ENCODE results near the gene SIRPB1. TPM values are rescaled to one million over a fixed set of nuclear protein-coding genes. Genes with fewer than 3 reads are reported as not detected.

Gene SIRPB1
- total RNA-seq, 2 donors from 2014 or later: 0.82 to 1.0 TPM

- no peak for DNase-seq
- Histone ChIP-seq H3K9ac (ENCODE audit: low read depth in 2 of 2, low read length in 2 of 2) (no peak overlapping the region), H3K27ac (no peak overlapping the region), H3K27me3 (no peaks in the 10 kb centered on the region), H3K36me3 (no peaks in the 10 kb centered on the region), H3K4me3 (no peak overlapping the region), H3K4me1 (no peaks in the 10 kb centered on the region), H3K9me3 (no peaks in the 10 kb centered on the region)
- no peak for TF ChIP-seq CTCF (IDR thresholded peaks at IDR 0.05)
- intact Hi-C loops (cut with DNase I): no loop called here
Observed at GRCh38 chr20:1656844-1657243, 37.0 kb upstream of the SIRPB1 start.

GRCh38 chr20:1654996-1655395 is 35.2 kb upstream of the SIRPB1 start:
- no peak for TF ChIP-seq CTCF (IDR thresholded peaks at IDR 0.05)

GRCh38 chr20:1652960-1653359 is 33.2 kb upstream of the SIRPB1 start:
- Histone ChIP-seq H3K4me1 (no peaks in the 10 kb centered on the region), H3K9ac (ENCODE audit: low read depth in 2 of 2, low read length in 2 of 2) (no peak overlapping the region), H3K27me3 (no peaks in the 10 kb centered on the region), H3K36me3 (no peaks in the 10 kb centered on the region), H3K27ac (no peak overlapping the region), H3K9me3 (no peaks in the 10 kb centered on the region), H3K4me3 (no peak overlapping the region)
- intact Hi-C loops (cut with DNase I): no loop called here
- TF ChIP-seq CTCF (IDR thresholded peaks at IDR 0.05): no peak
- DNase-seq: no peak

More at GRCh38 chr20:1654996-1655395, 35.2 kb upstream of the SIRPB1 start:
- H3K9ac ChIP-seq (ENCODE audit: low read depth in 2 of 2, low read length in 2 of 2): no peak overlapping the region
- no peak overlapping the region for H3K27ac ChIP-seq
- H3K36me3 ChIP-seq: no peaks in the 10 kb centered on the region
- DNase-seq: no peak
- no peak overlapping the region for H3K4me3 ChIP-seq
- intact Hi-C loops (cut with DNase I): no loop called here
- H3K27me3 ChIP-seq: no peaks in the 10 kb centered on the region
- no peaks in the 10 kb centered on the region for H3K4me1 ChIP-seq
- H3K9me3 ChIP-seq: no peaks in the 10 kb centered on the region

GRCh38 chr20:1652104-1652503 is 32.3 kb upstream of the SIRPB1 start:
- H3K9me3 ChIP-seq: no peaks in the 10 kb centered on the region
- no peak for DNase-seq
- intact Hi-C loops (cut with DNase I): no loop called here
- no peak overlapping the region for H3K9ac ChIP-seq (ENCODE audit: low read depth in 2 of 2, low read length in 2 of 2)
- no peaks in the 10 kb centered on the region for H3K4me1 ChIP-seq
- H3K36me3 ChIP-seq: no peaks in the 10 kb centered on the region
- no peak for TF ChIP-seq CTCF (IDR thresholded peaks at IDR 0.05)
- no peak overlapping the region for H3K4me3 ChIP-seq
- no peak overlapping the region for H3K27ac ChIP-seq
- H3K27me3 ChIP-seq: no peaks in the 10 kb centered on the region

- Histone ChIP-seq H3K9ac (ENCODE audit: low read depth in 2 of 2, low read length in 2 of 2) (no peak overlapping the region), H3K4me3 (no peak overlapping the region), H3K4me1 (no peaks in the 10 kb centered on the region), H3K27ac (no peak overlapping the region), H3K27me3 (no peaks in the 10 kb centered on the region), H3K36me3 (no peaks in the 10 kb centered on the region), H3K9me3 (no peaks in the 10 kb centered on the region)
- no peak for DNase-seq
- no peak for TF ChIP-seq CTCF (IDR thresholded peaks at IDR 0.05)
- intact Hi-C loops (cut with DNase I): no loop called here
Observed at GRCh38 chr20:1651268-1652058, 31.7 kb upstream of the SIRPB1 start.

All from colonic mucosa (tissue), 4 donors.